ENCODE results near the gene UCP3.

DNA sequence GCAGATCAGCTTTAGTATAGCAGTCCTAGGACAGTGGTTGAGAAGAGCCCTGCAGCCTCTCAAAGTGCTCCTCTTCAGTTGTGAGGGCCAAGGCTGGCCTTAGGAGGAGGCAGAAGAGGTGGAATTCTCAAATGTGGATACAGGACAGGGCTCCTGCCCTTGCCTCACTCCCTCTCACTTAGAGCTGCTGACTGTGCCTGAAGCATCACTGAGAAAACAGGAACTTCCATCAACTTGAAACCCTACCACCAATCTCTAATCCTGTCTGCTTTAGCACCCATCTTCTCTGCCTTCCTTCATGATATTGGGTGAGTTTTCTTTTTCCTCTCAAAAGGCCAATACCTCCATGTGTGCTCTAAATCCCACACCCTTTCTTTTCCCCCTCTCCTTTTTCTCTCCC is 14.4 kb upstream of the UCP3 start:
- TF ChIP-seq, protein P1, sequence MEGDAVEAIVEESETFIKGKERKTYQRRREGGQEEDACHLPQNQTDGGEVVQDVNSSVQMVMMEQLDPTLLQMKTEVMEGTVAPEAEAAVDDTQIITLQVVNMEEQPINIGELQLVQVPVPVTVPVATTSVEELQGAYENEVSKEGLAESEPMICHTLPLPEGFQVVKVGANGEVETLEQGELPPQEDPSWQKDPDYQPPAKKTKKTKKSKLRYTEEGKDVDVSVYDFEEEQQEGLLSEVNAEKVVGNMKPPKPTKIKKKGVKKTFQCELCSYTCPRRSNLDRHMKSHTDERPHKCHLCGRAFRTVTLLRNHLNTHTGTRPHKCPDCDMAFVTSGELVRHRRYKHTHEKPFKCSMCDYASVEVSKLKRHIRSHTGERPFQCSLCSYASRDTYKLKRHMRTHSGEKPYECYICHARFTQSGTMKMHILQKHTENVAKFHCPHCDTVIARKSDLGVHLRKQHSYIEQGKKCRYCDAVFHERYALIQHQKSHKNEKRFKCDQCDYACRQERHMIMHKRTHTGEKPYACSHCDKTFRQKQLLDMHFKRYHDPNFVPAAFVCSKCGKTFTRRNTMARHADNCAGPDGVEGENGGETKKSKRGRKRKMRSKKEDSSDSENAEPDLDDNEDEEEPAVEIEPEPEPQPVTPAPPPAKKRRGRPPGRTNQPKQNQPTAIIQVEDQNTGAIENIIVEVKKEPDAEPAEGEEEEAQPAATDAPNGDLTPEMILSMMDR (IDR thresholded peaks at IDR 0.05), result no peak
- no peak for TF ChIP-seq POLR2A (IDR thresholded peaks at IDR 0.05)
